ENCODE measurements around the gene SURF4. TPM values are rescaled to one million over a fixed set of nuclear protein-coding genes. Genes with fewer than 3 reads are reported as not detected.
"Not testable (repeated sequence)": the region's sequence is repeated elsewhere in the genome, so short reads cannot be mapped to it uniquely, and the experiment has no call there.

Gene SURF4
- total RNA-seq, 2 experiments from 2014 or later: 299 to 302 TPM

DNA sequence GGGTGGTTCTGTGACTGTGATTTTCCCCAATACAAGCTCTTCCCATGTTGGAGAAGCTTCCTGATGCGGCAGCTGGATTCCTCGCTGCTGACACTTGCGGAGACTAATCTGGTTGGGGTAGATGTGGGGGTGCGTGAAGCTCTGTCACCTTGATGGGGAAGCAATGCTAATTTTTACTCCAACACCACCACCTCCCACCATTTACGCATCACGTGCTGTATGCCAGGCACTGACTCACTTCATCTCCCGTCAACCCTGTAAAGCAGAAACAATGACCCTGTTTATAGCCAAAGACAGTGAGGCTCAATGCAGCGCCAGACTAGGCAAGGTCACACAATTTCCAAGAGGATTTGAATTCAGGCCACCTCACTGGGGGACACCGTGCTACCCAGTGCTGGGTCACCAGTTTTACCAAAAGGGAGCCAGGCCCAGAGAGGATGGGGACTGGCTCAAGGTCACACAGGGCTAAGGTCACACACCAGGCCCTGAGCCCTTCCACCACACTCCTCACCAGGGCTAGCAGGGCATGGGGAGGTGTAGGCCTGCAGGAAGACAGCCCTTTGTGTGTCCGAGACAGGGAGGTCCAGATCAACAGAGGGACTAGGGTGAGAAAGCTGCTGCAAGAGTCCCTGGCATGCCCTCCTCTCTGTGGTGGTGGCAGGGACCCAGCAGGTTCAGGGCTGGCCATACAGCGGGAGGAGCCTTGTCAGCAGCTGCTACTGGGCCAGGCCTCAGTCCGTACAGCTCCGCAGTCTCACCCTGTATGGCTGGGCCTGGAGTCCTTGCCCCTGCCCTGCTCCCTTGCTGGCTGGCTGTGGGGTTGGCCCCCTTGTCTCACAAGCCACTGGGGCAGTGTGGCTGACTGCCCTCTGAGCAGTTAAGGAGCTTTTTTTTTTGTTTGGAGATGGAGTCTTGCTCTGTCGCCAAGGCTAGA is 3.6 kb upstream of the SURF4 start:
- no peak for DNase-seq
- H3K4me1 Mint-ChIP-seq (ENCODE audit: low read depth): peaks cover 4% of the 10 kb centered on the region

GRCh38 chr9:133378408-133378962 is 2.6 kb upstream of the SURF4 start:
- Mint-ChIP-seq H3K4me1 (ENCODE audit: low read depth) (peaks cover 9% of the 10 kb centered on the region), H3K27me3 (ENCODE audit: low read depth) (no peaks in the 10 kb centered on the region), H3K27ac (no peak overlapping the region), H3K4me3 (no peak overlapping the region), H3K36me3 (ENCODE audit: low read depth) (peaks cover 13% of the 10 kb centered on the region), H3K9me3 (no peaks in the 10 kb centered on the region)
- CTCF ChIA-PET: interaction anchor here (0.9 to 1.6 kb wide), 2 partner anchors 35 to 37 kb away, joined by 3 to 4 read pairs; no protein-coding TSS in a partner anchor
- intact Hi-C loops (cut with micrococcal nuclease): no loop called here
- no peak for DNase-seq

More for the DNA sequence above, 3.6 kb upstream of the SURF4 start:
- H3K36me3 Mint-ChIP-seq (ENCODE audit: low read depth): peaks cover 7% of the 10 kb centered on the region
- no peaks in the 10 kb centered on the region for H3K27me3 Mint-ChIP-seq (ENCODE audit: low read depth)
- no peak overlapping the region for H3K4me3 Mint-ChIP-seq
- CTCF ChIA-PET: no interaction called here
- no peak overlapping the region for H3K27ac Mint-ChIP-seq
- no peaks in the 10 kb centered on the region for H3K9me3 Mint-ChIP-seq
- intact Hi-C loops (cut with micrococcal nuclease): no loop called here

- DNase-seq: no peak
- peaks cover 16% of the 10 kb centered on the region for H3K4me1 Mint-ChIP-seq (ENCODE audit: low read depth)
- no peaks in the 10 kb centered on the region for H3K27me3 Mint-ChIP-seq (ENCODE audit: low read depth)
- peaks cover 20% of the 10 kb centered on the region for H3K36me3 Mint-ChIP-seq (ENCODE audit: low read depth)
- no peaks in the 10 kb centered on the region for H3K9me3 Mint-ChIP-seq
- intact Hi-C loops (cut with micrococcal nuclease): no loop called here
- CTCF ChIA-PET: interaction anchor here (0.6 to 1.6 kb wide), 3 partner anchors 36 to 360 kb away, joined by 3 to 4 read pairs (median 3); no protein-coding TSS in a partner anchor
- H3K4me3 Mint-ChIP-seq: no peak overlapping the region
- H3K27ac Mint-ChIP-seq: no peak overlapping the region
These were observed 1.9 kb upstream of the SURF4 start for GRCh38 chr9:133377721-133378216.

DNA sequence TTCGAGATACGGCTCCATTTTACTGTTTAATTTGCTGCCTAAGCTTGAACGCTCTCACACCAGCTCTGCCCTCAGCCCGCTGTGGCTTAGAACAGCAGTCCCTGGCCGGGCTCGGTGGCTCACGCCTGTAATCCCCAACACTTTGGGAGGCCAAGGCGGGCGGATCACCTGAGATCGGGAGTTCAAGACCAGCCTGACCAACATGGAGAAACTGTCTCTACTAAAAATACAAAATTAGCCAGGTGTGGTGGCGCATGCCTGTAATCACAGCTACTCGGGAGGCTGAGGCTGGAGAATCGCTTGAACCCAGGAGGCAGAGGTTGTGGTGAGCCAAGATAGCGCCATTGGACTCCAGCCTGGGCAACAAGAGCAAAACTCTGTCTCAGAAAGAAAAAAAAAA is 1.4 kb upstream of the SURF4 start:
- intact Hi-C loops (cut with micrococcal nuclease); H3K27ac Mint-ChIP-seq; DNase-seq; H3K27me3 Mint-ChIP-seq (ENCODE audit: low read depth); H3K9me3 Mint-ChIP-seq: not testable (repeated sequence)
- peaks cover 25% of the 10 kb centered on the region for H3K36me3 Mint-ChIP-seq (ENCODE audit: low read depth)
- peak overlapping the region; percentile 56 for H3K4me3 Mint-ChIP-seq
- CTCF ChIA-PET: interaction anchor here (0.9 to 1.6 kb wide), 3 partner anchors 9 to 36 kb away, joined by 3 to 4 read pairs (median 3); no protein-coding TSS in a partner anchor
- H3K4me1 Mint-ChIP-seq (ENCODE audit: low read depth): peaks cover 21% of the 10 kb centered on the region

DNA sequence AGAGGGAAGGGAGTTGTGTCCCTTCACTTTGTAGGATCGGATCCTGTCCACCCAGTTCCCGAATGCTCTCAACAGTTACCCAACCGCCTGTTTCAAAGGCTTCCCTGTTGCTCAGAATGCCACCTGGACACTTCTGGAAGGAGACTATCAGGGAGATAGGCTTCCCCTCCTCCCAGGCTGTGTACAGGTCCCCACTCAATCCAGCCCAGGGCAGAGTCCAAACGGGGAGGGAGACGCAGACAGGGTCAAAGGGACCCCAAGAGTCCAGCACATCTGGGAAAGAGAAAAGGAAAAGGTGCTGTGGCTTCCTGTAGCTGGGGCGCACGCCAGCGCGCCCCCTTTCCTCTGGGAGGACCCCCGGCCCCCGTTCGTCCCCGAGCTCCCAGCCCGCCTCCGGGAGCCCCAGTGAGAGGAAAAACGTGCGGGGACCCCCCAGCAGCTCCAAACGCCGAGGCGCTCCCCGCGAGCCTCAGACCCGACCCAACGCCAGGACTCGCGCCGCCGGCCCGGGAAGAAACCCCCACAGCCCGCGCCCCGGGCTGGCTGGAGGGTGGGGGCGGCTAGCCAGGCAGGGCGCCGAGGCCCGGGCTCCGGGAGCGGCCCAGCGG is 640 bp downstream of the SURF4 start:
- H3K4me3 Mint-ChIP-seq: peak overlapping the region; percentile 98
- H3K36me3 Mint-ChIP-seq (ENCODE audit: low read depth): peaks cover 45% of the 10 kb centered on the region
- CTCF ChIA-PET: interaction anchor here (0.9 to 1.0 kb wide), 2 partner anchors 20 to 45 kb away, joined by 3 to 4 read pairs; no protein-coding TSS in a partner anchor
- H3K4me1 Mint-ChIP-seq (ENCODE audit: low read depth): peaks cover 40% of the 10 kb centered on the region
- peak overlapping the region; percentile 97 for H3K27ac Mint-ChIP-seq
- no peaks in the 10 kb centered on the region for H3K9me3 Mint-ChIP-seq
- DNase-seq: peak; percentile 39
- intact Hi-C loops (cut with micrococcal nuclease): no loop called here
- H3K27me3 Mint-ChIP-seq (ENCODE audit: low read depth): no peaks in the 10 kb centered on the region

DNA sequence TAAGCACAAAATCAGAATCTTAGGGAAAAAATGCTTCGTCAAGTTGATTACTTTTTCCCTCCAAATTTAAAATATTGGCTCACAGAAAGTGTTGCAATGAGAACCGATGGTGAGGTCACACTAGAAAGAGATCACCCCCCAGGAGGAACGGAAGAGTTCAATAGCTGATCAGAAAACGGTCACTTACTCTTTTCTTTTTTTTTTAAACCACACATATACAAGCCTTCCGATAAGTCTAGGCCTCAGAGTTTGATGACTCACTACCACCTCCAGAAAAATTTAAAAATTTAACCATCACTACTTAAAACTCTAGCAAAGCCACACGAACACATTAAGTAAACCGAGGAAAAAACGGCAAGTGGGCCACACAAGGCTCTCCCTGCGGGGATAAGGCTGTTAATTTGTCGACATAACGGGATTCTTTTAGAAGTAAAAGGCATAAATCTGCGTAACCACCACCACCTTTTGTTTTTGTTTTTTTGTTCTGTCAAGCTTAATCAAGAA is 1.2 kb downstream of the SURF4 start:
- DNase-seq: peak; percentile 62
- H3K9me3 Mint-ChIP-seq: no peaks in the 10 kb centered on the region
- intact Hi-C loops (cut with micrococcal nuclease): loop anchor here (5.0 kb wide), 3 partner anchors 242 to 1022 kb away; partner anchors contain the start of genes BRD3 and SETX
- no peaks in the 10 kb centered on the region for H3K27me3 Mint-ChIP-seq (ENCODE audit: low read depth)
- peaks cover 46% of the 10 kb centered on the region for H3K4me1 Mint-ChIP-seq (ENCODE audit: low read depth)
- peaks cover 51% of the 10 kb centered on the region for H3K36me3 Mint-ChIP-seq (ENCODE audit: low read depth)
- CTCF ChIA-PET: interaction anchor here (0.6 to 4.7 kb wide), 4 partner anchors 17 to 405 kb away, joined by 3 to 48 read pairs (median 4); partner anchors contain the start of genes SURF1 and SURF2
- H3K4me3 Mint-ChIP-seq: peak overlapping the region; percentile 98
- peak overlapping the region; percentile 97 for H3K27ac Mint-ChIP-seq

DNA sequence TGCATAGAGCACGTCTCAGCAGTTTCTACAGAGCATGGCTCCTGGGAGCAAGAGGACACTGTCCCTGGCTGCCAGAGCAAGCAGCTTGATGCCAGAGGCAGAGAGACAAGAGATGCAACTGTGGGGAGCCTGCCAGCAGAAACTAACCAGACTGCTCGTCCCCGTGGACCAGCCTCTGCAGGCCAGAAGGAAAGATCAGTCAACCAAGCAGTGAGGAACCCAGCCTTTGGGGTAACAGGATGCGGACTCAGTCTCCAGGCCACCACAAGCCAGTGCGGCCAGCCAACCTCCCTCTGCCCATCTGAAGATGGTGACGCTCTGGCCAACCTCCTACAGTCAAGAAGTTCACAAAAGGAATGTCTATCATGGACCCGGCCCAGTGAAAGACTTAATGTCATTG is 3.7 kb downstream of the SURF4 start:
- intact Hi-C loops (cut with micrococcal nuclease): loop anchor here (5.0 kb wide), 3 partner anchors 240 to 1020 kb away; partner anchors contain the start of genes BRD3 and SETX
- CTCF ChIA-PET: interaction anchor here (0.9 to 4.7 kb wide), 4 partner anchors 15 to 115 kb away, joined by 3 to 48 read pairs (median 10); partner anchors contain the start of genes SURF1 and SURF2
- H3K27me3 Mint-ChIP-seq (ENCODE audit: low read depth): no peaks in the 10 kb centered on the region
- peaks cover 64% of the 10 kb centered on the region for H3K4me1 Mint-ChIP-seq (ENCODE audit: low read depth)
- no peak for DNase-seq
- peak overlapping the region; percentile 97 for H3K27ac Mint-ChIP-seq
- peak overlapping the region; percentile 75 for H3K4me3 Mint-ChIP-seq
- H3K9me3 Mint-ChIP-seq: no peaks in the 10 kb centered on the region
- H3K36me3 Mint-ChIP-seq (ENCODE audit: low read depth): peaks cover 65% of the 10 kb centered on the region

DNA sequence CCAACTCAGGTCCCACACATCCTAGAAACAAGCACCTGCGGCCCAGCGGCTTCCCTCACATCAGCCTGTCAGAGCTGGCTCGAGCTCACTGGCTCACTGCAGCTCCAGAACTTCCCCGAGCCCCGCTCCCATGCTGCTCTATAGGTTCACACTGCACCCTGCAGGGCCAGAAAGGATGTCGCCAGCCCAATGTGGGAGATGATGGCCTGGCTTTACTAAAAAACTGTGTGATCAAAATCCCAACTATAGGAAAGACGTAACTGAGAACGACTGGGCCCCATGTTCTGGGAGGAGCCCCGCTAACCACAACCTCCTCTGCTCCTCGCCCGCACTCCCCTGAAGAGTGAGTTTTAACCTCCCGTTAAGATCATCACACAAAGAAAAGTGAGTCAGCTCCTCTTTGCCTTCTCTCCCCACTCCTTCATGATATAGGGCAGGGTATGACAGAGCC is 4.6 kb downstream of the SURF4 start:
- Mint-ChIP-seq H3K9me3 (no peaks in the 10 kb centered on the region), H3K27ac (peak overlapping the region; percentile 97), H3K4me3 (peak overlapping the region; percentile 75), H3K36me3 (ENCODE audit: low read depth) (peaks cover 72% of the 10 kb centered on the region), H3K4me1 (ENCODE audit: low read depth) (peaks cover 64% of the 10 kb centered on the region), H3K27me3 (ENCODE audit: low read depth) (no peaks in the 10 kb centered on the region)
- peak; percentile 94 for DNase-seq
- intact Hi-C loops (cut with micrococcal nuclease): loop anchor here (1.0 to 5.0 kb wide), 7 partner anchors 15 to 1019 kb away; partner anchors contain the start of genes BRD3, MED22, REXO4 and RPL7A
- CTCF ChIA-PET: interaction anchor here (0.7 to 4.7 kb wide), 9 partner anchors 11 to 340 kb away, joined by 3 to 48 read pairs (median 4); partner anchors contain the start of genes GTF3C5, MED22, RPL7A and SURF1

DNA sequence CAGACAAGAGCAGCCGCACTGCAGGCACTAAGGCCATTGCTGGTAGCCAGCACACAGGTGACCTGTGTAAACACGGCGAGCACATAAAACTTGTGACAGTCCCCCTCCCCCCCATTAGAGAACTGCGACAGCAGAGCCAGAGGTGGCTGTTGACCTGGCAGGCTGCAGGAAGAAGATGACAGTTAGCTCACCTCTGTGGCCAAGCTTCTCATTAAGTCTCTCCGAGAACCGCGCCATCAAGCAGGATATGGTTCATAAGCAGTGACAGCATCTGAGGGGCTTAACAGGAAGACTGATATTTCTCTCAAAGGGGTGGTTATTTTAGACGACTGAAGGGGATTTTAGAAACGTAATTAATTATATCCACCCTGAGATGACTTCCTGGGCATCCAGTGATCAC is 5.2 kb downstream of the SURF4 start:
- H3K9me3 Mint-ChIP-seq: no peaks in the 10 kb centered on the region

DNA sequence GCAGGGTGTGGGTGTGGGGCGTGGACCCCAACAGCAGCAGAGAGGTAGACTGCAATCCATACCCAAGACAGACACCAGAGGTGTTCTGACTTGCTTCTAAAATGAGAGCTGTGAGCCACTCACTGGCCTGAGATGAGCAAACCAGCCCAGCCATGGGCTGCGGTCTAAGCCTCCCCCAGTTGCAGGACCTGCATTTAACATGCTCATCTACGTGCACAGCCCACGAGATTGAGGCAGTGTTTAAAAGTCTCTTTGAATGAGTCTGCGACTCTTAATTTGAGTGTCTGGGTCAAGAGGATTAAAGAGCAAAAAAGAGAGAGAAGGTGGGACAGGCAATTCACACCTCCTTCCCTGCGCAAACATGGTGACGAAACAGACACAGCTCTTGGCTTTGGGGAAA is 5.9 kb downstream of the SURF4 start:
- Mint-ChIP-seq H3K4me3 (peak overlapping the region; percentile 75), H3K4me1 (ENCODE audit: low read depth) (peaks cover 67% of the 10 kb centered on the region), H3K36me3 (ENCODE audit: low read depth) (peaks cover 83% of the 10 kb centered on the region), H3K27ac (peak overlapping the region; percentile 97), H3K27me3 (ENCODE audit: low read depth) (no peaks in the 10 kb centered on the region), H3K9me3 (no peaks in the 10 kb centered on the region)
- CTCF ChIA-PET: interaction anchor here (2.4 to 4.7 kb wide), 2 partner anchors 13 to 19 kb away, joined by 16 to 48 read pairs; partner anchors contain the start of genes SURF1 and SURF2
- DNase-seq: no peak
- intact Hi-C loops (cut with micrococcal nuclease): loop anchor here (2.0 to 5.0 kb wide), 4 partner anchors 49 to 1018 kb away; partner anchors contain the start of genes BRD3, REXO4 and SETX

More for the DNA sequence above, 5.2 kb downstream of the SURF4 start:
- Mint-ChIP-seq H3K27ac (peak overlapping the region; percentile 97), H3K4me3 (peak overlapping the region; percentile 75), H3K36me3 (ENCODE audit: low read depth) (peaks cover 78% of the 10 kb centered on the region), H3K4me1 (ENCODE audit: low read depth) (peaks cover 67% of the 10 kb centered on the region), H3K27me3 (ENCODE audit: low read depth) (no peaks in the 10 kb centered on the region)
- CTCF ChIA-PET: interaction anchor here (0.7 to 4.7 kb wide), 8 partner anchors 10 to 340 kb away, joined by 3 to 48 read pairs (median 4); partner anchors contain the start of genes GTF3C5, MED22, RPL7A and SURF1
- peak; percentile 82 for DNase-seq
- intact Hi-C loops (cut with micrococcal nuclease): loop anchor here (1.0 to 5.0 kb wide), 7 partner anchors 14 to 1018 kb away; partner anchors contain the start of genes BRD3, MED22, REXO4 and RPL7A

- Mint-ChIP-seq H3K27me3 (ENCODE audit: low read depth) (no peaks in the 10 kb centered on the region), H3K4me1 (ENCODE audit: low read depth) (peaks cover 65% of the 10 kb centered on the region), H3K27ac (peak overlapping the region; percentile 97), H3K4me3 (peak overlapping the region; percentile 75), H3K9me3 (no peaks in the 10 kb centered on the region), H3K36me3 (ENCODE audit: low read depth) (peaks cover 82% of the 10 kb centered on the region)
- CTCF ChIA-PET: interaction anchor here (1.5 to 2.4 kb wide), 2 partner anchors 7 to 18 kb away, joined by 3 to 16 read pairs; no protein-coding TSS in a partner anchor
- DNase-seq: no peak
- intact Hi-C loops (cut with micrococcal nuclease): no loop called here
These were observed 6.4 kb downstream of the SURF4 start for GRCh38 chr9:133369422-133369821.
